IPS DF 4.7 (cell line): ENCODE measurements around the gene GRIP1.

Experiments used
- DNase-seq: peaks from one replicate; pipeline ENCODE4 v3.0.0-alpha.2; 2013; ENCODE audit warnings: low spot score; ENCODE audit errors: extremely low read depth

GRIP1 gene

DNA sequence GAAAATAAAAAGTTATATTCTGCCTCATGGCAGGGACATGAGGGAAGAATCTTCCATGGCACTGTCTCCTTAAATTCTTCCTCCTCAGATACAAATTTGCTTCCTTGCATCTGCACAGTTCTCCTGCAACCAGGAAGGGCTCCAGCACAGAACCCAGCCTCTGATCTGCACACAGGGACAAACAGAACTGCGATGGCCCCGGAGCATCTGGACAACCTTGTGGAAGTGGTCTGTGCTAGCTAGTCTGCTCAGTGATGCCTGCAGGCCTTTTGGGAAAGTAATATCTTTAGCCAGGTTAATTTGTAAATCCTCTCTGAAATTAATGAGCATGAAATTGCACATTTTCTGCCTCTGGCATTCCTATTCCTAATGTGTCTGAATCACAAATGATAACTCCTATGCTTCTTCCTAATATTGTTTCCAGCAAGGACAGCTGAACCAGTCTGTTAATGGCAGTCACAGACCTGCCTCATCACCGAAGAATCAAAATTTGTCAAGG is 74.8 kb downstream of the GRIP1 start:
- no peak for DNase-seq

- DNase-seq, result no peak
These were observed 75.4 kb downstream of the GRIP1 start for GRCh38 chr12:66603461-66603860.

GRCh38 chr12:66602483-66603143 is 76.3 kb downstream of the GRIP1 start:
- DNase-seq, result no peak

GRCh38 chr12:66600903-66601302 is 78.0 kb downstream of the GRIP1 start:
- DNase-seq, result no peak

DNA sequence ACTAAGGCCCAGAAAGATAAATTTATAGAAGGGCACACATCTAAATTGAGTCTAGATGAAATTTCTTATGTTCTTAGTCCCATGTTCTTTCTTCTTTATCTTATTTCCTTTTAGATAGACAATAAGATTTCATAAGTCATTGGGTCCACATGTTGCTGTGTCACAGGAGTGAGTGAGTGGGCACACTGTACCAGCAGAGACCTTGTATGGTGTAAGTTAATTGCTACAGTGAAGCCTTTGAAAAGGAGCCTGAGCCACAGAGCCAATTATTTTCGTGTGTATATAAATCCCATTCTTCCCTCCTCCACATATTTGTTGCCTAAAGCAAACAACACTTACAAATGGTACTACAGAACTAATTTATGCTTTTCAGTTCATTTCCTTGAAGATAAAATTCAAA is 79.1 kb downstream of the GRIP1 start:
- no peak for DNase-seq

DNA sequence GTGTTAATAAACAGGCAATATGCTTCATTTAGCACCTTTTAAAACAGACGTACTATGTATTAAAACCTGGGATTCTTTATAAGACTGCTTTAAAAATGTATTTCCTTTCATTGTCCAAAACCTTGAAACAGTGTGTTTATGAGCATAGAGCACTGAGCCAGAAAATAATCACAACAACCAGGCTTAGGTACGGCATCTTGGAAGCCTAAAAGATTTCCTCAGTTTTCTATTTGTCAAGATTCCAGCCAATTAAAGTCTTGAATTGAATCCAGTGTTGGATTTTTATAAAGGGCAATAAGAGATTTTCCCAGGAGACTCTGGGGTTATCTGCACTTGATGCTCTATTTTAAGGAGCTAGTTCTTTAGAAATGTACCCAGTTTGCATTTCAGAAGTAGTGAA is 80.3 kb downstream of the GRIP1 start:
- DNase-seq, result no peak

DNA sequence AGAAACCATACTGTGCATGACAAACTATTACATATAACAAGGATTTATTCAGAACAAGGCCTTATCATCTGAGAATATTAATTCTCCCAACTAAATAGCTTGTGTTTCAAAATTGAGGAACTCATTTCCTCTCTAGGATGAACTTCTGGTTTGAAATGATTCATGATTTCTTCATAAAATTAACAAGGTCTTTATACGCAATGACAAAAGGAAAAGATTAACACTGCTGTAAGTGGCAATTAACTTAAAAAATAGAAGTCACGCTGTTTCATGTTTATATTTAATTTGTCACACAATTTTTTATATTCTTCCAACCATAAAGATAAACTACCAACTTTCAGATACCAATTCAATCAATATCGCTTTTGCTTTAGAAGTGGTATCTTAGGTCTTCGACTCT is 80.8 kb downstream of the GRIP1 start:
- no peak for DNase-seq

- no peak for DNase-seq
These were observed 82.7 kb downstream of the GRIP1 start for GRCh38 chr12:66596199-66596598.

DNA sequence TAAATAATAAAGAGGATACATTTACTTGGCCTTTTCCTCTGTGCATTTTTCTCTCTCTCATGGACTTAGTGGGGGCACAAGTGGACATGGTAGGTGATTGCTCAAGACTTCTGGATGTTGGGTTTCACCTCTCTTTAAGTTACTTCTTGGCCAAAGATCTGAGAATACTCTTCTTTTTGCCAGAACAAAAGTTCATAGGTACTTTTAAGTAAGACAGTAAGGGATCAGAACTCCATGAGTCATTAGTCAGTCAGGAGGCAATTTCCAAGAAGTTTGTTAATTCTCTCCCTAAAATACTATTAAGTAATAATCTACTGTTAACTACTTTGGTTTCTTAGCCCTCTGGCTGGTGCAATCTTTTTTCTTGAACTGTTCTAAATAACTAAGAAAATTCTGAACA is 84.2 kb downstream of the GRIP1 start:
- no peak for DNase-seq

DNA sequence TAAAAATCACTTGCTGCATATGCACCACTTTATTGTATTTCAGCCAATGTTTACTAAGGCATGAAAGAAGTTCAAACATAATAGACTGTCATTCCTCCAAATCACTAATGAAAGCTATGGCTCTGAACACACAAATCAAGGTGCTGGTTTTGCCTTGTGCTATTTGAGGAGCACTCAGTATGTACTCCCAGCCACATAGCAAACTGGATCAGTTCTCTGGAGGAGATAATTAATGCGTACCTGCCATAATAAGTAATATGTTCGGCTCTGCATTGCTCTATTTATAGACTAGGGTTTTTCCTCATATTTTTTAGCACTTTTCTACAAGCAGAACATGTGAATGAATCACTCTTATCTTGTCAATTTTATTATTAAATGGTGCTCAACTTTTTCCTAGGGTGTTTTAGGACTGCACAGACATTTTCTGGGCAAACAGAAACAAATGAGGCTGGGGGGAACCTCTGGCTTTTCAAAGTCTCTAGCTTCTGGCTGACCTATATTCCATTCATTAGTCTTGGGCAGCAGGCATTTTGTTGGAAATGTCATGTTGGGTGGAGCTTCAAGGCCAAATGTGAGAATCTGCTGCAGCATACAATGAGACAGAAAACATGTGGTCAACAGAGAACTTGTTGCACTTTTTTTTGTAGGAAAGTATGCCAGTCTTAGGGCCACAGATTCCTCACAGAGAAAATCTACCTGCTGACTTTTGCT is 88.4 kb downstream of the GRIP1 start:
- no peak for DNase-seq

DNA sequence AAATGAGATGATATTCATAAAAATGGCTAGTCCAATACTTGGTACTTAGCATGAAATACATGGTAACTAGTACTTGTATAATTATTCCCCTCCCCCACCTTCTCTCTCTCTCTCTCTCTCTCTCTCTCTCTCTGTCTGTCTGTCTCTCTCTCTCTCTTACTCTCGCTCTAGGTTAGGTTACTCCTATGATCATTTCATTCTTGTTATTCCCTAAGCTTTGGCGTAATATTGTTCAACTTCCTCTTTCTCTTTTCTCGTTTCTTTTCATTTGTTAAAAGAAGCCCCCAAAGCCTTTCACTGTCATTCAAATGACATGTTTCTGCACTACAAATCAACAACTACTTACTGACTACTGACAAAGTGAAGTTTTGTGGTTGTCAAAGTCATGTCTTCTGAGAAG is 89.8 kb downstream of the GRIP1 start:
- DNase-seq, result no peak

DNA sequence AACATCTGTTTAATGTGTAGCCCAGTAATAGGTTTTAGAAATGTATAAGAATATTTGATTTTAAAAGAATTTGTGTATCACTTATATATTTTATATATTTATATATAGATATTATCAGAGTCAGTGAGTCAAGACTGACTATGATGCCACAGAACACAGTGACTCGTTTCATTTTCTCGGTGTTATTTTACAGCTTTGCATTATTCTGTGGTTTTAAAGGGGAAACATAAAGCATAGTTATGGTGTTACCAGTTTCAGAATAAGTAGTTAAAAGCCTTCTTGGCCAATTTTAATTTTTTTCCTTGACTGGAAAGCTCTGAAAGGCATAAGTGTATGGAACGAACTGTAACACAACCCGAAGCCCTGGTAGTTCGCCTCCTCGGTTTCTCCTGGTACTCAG is 91.0 kb downstream of the GRIP1 start:
- no peak for DNase-seq

- no peak for DNase-seq
These were observed 94.2 kb downstream of the GRIP1 start for GRCh38 chr12:66584673-66585072.

DNA sequence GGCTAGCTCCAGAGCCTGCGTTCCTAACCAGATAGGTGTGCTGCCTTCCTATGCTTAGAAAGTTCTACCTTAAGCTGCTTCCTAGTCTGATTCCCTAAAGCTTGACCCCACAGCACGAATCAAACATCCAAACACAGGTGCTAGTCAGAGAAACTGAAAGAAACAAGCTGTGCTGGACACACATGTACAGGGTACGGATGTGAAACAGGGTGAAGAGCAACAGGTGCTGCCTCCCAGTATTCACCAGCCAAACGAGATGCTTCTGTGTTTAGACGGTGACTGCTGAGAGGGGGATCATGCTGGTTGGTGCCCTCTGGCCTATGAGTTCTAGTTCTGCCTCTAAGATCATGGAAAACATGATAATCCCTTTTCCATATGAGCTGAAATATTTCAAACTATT is 105.3 kb downstream of the GRIP1 start:
- DNase-seq, result no peak

DNA sequence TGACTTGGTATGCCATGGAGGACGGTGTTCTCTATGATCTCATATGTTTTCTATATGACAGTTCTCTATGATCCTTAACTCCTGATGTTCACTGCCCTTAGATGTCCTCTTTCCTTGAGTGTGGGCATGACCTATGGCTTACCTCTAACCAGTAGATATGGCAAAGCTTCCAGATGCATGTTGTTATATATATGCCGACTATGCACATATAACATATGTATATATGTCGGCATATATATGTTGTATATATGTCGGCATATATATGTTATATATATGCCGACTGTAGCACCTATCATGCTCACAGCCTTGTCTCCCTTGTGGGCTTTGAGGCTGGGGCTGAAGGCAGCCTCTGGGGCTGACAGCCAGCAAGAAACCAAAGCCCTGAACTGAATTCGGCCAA is 106.0 kb downstream of the GRIP1 start:
- no peak for DNase-seq

GRCh38 chr12:66571361-66571915 is 107.4 kb downstream of the GRIP1 start:
- DNase-seq, result no peak

GRCh38 chr12:66563220-66563619 is 115.7 kb downstream of the GRIP1 start:
- DNase-seq, result no peak

GRCh38 chr12:66555113-66555512 is 123.8 kb downstream of the GRIP1 start:
- DNase-seq, result no peak

DNA sequence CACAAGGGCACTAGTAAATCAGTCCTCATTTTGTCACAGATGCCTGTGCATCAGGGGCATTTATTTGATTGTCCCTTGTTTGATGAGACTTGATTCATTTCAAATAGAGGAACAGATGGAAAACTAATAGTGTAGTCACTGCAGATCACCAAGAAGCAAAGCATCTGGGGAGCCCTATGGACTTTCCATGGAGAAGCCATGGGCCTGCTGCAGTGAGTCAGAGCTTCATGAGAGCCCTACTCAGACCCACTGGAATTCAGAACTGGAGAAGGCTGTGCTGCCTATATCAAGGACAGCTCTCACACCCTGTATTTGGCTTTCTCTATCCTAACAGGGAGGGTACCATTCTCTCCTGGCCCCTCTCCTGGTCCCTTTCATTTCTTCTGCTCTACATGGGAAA is 126.2 kb downstream of the GRIP1 start:
- DNase-seq, result no peak

DNA sequence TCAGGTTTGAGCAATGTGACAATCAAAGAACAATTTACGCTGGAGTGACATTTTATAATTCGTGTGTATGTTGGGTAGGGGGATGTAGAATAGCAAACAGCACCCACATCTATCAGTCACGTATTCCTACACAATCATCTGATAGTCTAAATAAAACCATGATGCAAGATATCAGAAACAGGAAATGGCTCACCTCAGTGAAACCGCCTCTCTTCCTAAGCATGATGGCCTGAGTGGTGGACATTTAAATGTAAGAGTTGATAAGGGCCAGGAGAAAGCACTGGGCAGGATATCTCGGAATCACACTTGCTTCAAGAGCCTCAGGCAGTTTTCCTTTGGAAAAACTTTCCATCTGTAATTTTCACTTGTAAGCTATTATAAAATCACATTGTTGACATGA is 128.2 kb downstream of the GRIP1 start:
- DNase-seq, result no peak

DNA sequence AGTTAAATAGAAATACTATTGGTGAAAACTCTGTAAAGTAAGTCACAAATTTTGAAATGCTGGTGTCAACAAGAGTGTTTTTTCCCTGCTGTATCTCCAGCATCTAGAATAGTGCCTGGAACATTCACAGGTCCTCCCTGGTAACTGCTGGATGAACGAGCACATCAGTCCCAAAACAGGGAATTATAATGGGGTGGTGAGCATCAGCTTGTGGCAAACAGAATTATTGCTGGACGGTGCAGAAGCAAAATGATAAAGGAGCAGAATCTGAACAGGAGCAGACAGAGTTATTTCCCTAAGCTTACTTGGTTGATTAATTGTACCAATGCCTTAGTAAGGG is 129.9 kb downstream of the GRIP1 start:
- DNase-seq, result no peak

DNA sequence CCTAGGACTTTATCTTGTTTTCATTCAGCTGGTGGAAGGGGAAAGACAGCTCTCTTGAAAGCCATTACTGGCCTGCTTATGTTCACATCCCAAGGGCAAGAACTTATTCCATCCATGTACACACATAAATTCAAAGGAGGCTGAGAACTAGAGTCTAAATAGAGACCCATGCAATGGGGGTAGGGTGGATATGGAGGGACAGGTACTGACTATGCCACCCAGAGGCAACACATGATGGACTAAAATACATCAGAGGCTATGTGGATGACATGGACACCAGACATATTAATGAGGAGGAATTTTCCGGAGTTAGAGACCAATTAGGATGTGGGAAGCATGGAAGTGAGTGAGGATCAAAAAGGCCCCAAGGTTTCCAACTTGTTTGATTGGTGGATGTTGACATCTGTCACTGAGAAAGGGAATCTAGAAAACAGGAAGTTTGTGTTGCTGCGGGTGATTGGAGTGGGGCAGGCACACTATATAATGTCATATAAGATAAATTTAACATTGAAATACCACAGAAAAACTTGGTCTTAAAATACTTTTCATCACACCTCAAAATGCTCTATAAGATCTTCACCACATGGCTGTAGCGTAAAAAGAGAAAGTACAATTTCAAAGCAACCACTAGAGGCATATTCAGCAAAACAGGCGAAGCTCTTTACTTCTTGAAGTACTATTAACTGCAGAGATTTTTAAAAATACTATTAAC is 130.4 kb downstream of the GRIP1 start:
- DNase-seq, result no peak
